ENCODE measurements around the gene MYH6. TPM values are rescaled to one million over a fixed set of nuclear protein-coding genes. Genes with fewer than 3 reads are reported as not detected.
"Not testable (repeated sequence)": the region's sequence is repeated elsewhere in the genome, so short reads cannot be mapped to it uniquely, and the experiment has no call there.

MYH6 gene
- polyA plus RNA-seq (2013, experiment 1 of 2; ENCODE audit: insufficient read length) = not detected
- polyA plus RNA-seq (2013, experiment 2 of 2; ENCODE audit: insufficient read length) = 0.02 TPM

DNA sequence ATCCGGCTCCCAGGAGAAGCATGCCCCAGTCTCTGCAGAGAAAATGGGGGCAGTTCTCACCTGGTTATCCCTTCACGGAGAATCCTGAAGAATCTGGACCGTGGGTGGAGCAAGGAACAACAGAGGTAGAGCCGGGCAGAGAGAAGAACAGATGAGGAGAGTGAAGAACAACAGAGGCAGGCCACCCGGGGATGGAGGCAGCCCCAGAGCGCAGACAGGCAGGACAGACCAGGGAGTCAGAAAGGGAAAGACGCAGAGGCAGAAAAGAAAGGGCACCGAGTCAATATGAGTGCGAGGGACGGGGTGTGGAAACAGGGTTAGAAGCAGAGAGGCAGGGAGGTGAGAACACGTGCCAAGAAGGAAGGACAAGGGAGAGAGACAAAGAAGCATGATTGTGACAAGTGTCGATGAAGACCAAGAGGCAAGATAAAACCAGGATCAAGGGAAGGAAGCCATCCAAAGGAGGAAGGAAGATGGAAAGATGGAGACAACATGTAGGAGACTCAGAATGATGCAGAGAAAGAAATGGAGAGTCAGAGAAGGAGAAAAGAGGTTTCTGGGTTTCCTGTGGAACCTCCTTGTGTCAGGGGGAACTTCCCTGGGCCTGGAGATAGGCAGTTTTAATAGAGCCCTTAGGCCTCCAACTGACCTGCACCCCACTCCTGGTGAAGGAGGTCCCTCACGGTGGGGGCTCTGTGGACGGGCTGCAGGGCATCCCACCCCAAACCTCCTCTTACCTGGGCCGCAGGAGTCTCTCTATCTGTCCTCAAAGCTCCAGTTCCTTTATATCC is at the start of gene MYH6:
MYH6 (minus strand) TSS at position 758 of the 791 bp plus-strand sequence. CDS start 1,050 bp downstream, outside the sequence.
- no peak for DNase-seq

DNA sequence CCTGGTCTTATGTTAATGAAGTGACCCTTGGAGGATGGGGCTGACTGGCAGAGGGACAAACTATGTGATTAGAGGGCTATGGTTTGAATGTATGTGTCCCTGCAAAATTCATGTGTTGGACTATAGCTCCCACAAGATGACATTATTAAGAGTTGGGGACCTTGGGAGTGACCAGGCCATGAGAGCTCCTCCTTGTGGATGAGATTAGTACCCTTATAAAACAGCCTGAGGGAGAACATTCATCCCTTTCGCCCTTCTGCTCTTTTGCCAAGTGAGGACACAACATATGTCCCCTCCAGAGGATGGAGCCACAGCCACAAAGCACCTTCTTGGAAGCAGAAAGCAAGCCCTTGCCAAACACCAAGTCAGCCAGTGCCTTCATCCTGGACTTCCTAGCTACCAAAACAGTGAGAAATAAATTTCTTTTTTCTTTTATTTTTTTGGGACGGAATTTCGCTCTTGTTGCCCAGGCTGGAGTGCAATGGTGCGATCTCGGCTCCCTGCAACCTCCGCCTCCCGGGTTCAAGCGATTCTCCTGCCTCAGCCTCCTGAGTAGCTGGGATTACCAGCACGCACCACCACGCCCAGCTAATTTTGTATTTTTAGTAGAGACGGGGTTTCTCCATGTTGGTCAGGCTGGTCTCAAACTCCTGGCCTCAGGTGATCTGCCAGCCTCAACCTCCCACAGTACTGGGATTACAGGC is 49.0 kb upstream of the MYH6 start:
- DNase-seq = not testable (repeated sequence)

GRCh38 chr14:23454445-23454856 is 46.4 kb upstream of the MYH6 start:
- DNase-seq = no peak

DNA sequence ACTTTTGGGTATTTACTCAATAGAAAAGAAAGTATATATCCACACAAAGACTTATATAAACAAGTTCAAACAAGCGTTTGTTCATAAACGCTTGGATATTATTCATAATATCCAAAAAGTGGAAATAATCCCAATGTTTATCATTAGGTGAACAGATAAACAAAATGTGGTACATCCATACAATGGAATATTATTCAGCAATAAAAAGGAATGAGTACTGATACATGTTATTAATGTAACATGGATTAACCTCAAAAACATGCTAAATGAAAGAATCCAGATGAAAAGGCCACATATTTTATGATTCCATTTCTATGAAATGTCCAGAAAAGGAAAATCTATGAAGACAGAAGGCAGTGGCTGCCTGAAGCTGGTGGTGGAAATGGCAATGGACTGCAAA is 44.2 kb upstream of the MYH6 start:
- DNase-seq = no peak

DNA sequence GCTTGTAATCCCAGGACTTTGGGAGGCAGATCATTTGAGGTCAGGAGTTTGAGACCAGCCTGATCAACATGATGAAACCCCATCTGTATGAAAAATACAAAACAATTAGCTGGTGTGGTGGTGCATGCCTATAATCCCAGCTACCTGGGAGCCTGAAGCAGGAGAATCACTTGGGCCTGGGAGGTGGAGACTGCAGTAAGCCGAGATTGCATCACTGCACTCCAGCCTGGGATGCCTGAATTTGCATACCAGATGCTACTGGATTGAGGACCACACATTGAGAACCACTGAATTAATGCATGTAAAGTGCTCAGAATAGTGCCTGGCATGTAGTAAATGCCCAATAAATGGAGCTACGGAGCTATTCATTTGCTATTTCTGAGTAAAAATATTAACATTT is 42.3 kb upstream of the MYH6 start:
- DNase-seq = no peak

DNA sequence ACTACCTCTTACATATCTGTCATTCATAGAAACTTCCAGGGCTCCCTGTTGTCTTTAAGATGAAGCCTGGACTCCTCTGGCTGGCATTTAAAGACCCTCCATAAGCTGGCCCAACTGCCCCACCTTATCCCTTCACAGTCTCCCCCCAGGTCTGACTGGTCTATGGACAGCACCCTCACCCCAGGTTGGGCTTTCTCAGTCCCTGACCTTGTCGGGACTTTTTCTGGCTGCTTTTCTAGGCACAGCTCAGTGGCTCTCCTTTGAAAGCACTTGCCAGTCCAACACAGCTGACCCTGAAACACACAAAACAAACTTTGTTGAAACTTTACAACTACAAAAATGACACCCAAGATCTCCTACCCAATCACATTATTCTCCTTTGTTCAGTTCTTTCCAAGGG is 41.2 kb upstream of the MYH6 start:
- no peak for DNase-seq

DNA sequence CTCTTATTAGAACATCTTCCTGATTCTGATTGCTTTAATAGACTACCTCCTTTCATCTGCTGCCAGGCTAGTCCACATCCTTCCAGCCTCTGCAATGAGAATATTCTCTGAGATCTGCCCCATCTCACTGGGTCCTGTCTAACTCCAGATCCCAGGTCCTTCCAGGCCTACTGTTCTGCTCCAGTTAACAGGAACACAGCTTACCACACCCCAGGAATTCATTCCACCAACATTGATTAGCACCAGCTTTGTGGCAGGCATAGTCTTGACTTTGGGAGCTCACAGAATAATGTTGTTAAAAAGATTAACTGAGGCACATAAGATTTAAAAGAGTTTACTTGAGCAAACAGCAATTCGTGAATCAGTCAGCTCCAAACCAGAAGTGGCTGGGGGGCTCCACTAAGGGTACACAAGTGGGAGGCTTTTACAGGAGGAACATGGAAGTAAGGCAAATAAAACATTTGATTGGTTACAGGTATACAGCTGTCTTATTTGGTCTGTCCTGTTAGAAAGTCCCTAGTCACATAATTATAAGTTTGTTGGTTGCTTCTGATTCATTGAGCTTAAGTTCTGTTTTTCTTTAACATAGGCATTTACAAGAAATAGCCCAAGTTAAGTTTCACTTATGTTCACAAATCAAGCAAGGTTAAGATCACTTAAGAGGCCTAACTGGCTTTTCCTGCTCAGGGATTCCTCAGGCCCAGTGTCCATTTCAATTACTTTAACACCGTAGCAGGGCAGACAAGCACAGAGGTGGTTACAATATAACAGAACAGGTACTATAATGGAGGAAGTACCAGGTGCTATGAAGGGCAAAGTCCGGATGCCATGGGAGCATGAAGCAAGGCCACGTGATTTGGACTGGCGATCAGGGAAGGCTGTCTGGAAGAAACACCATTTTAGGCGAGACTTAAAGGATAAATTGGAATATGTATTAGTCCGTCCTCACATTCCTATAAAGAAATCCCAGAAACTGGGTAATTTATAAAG is 39.6 kb upstream of the MYH6 start:
- no peak for DNase-seq

- DNase-seq = no peak
These were observed 38.3 kb upstream of the MYH6 start for GRCh38 chr14:23446291-23446851.

DNA sequence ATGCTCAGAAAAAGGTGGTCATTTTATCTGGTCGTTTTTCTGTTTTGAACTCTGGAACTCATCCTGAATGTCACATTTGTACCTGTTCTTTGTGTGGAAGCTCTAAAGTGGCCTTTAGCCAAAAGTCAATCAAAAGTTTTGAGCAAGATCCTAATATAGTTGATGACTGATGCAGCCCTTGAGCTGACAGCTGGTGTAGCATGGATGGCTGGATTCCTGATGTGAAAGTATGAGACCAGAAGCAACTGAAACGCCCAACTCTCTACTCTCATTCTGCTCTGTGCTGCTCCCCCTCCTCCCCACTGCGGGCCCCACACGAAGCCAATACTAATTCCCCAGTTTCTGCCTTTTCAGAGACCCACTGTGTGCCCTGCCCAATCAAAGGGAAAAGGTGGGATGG is 37.7 kb upstream of the MYH6 start:
- DNase-seq = no peak

GRCh38 chr14:23444314-23444713 is 36.2 kb upstream of the MYH6 start:
- DNase-seq = no peak

GRCh38 chr14:23443881-23444280 is 35.8 kb upstream of the MYH6 start:
- no peak for DNase-seq

DNA sequence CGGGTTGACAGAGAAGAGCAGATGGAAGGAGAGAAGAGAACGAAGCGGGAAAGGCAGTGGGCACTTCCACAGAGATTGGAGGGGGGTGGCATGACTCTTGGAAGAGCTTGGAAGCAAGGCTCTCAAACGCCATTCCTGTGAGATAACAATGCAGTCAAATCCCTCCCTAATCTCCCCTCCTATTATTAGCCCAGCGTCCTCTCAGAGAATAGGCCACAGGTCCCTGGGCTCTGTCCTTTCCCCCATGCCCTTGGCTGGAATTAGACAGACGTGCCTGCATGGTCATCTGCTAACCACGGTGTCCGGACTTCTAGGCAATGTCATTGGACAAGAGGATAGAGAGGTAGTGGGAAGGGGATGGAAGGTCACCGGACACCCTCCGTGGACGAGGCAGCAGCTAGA is 35.3 kb upstream of the MYH6 start:
- no peak for DNase-seq

DNA sequence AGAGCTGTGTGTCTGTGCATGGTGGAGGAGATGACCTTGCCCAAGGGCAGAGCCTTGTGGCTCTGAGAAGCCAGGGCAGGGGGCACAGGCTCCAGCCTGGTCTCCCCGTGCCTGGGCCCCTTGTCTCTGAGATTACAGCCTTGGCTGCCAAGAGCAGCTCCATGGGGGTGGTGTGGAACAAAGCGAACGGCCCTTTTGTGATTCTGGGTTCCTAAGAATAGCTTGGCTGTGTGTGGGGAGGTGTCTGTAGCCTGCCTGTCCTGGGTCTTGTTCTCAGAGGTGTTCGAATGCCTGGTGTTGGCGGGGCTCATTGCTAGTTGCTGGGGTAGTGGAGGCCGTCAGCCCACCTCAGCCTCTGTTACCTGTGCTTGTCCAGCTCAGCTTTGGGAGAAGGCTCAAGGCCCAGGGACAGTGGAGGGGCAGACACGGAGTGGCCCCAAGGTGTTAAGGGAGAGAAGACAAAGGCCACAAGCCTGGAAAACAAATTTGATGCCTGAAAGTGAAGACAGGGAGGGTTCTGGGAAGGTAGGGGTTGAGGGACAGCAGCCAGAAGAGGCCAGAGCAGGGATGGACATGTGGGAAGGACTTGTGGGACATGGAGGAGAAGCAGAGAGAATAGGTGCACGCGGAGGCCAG is 34.8 kb upstream of the MYH6 start:
- DNase-seq = no peak

- DNase-seq = no peak
These were observed 33.0 kb upstream of the MYH6 start for GRCh38 chr14:23441076-23441475.

DNA sequence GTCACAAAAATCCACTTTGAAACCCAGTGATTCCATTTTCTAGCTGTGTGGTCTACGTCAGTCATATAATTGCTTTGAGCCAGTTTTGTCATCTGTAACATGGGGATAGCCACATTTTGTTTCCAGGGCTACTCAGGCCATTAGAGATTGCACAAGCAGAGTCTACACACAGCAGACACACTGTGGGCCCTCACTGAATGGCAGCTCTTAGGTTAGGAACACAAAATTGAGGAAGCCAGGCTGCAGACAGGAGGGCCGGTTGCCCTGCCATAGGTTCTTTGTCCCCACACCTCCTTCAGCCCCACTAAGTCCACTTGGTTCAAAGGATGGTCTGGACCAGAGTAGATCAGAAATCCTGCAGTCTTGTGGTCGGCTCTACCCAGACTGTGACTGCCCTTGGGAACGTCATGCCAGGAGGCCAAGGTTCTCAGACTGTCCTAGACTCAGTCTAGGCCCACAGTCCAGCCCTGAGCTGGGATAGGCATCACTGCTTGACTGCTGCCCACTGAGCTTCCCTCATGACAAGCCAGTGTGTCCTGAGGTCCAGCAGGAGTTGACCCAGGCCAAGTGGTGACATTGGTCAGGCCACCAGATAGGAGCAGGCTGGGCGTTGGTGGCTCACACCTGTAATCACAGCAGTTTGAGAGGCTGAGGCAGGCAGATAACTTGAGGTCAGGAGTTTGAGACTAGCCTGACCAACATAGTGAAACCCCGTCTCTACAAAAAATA is 31.2 kb upstream of the MYH6 start:
- DNase-seq = no peak

DNA sequence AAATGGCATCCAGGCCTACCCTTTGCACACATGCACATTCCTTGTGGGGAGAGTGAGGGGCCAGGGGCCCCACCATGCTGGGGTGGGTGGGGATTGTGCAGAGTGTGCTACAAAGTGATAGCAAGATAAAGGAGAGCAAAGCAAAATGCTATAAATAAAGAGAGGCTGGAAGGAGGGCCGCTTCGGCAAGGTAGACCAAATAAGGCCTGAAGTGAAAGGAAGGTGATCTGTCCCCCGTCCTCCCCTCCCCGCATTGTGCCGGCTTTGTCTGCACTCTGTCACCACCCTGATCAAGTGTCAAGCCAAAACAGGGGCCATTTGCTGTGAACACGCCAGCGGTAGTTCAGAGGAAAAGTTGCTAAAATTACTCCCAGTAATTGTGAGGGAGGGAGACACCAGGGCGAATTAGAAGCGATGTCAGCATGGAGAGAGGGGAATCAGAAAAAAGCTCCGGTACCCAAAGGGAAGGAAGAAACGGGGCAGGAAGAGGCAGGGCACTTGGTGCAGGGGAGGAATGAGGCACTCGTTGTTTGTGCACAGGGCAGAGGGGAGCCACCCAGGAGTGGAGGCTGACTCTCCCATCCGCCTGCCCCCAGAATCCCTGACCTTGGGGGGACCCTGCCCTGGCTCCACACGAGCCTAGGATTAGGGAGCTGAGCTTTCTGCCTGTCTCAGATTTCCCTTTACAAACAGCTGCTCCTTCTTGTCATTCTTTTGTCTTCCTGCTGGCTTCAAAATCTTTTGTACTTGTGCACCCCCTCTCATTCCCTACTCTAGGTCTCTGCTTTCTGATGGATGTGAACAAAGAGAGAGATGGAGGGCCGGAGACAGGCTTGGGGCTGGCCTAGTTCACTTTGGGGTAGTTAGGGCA is 30.3 kb upstream of the MYH6 start:
- DNase-seq = no peak

DNA sequence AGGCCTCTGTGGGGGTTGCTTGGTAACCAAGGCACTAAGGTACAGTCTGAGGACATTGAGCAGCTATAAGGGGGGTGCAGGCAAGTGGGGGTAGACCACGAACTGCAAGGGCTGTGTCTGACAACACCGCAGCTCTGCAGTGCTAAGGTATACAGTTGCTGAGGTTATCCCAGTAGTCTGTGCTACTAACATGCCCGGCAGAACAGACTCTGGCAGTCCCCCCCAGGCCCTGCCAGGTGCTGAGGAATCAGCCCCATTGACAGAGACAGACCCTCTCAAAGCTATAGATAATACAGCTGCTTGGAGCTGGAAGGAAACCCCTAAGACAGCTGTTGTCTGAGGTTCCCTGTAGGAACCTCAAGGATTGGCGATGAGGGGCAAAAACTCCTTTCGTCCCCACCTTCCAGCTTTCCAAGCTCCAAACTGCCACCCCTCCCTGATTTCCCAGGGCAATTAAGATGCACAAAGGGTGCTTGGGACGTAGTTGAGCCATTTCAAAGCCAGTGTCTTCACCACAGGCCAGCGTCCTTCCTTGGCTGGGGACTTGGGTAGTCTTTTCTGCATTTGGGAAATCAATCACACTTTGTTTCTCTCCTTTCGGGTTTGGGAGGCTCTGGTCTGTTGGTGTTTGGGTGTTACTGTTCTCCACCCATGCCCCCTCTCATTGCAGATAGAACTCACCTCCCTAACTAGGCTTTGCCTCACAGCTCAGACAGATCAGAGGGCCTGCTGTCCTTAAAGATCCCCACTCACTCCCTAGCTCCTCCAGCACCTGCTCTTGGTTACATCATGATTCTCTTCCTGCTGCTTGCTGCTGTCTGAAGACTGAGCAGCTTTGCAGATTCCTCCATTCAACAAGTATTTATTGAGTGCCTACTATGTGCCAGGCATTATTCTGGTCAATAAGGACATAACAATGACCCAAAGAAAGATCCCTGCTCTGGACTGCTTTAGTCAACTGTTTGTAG is 29.3 kb upstream of the MYH6 start:
- DNase-seq = no peak

GRCh38 chr14:23436327-23437132 is 28.5 kb upstream of the MYH6 start:
- DNase-seq = no peak
